ENCODE data around the gene ZNF75A. TPM values are rescaled to one million over a fixed set of nuclear protein-coding genes. Genes with fewer than 3 reads are reported as not detected.

ZNF75A gene
- total and polyA plus RNA-seq, 9 of the 15 experiments (the other 6 are each of a cell fraction or from before 2014, with no cell fraction given) = 7.2 to 24.5 (median 17.1) TPM

- TF ChIP-seq USF1 (CRISPR knock-in tag; IDR thresholded peaks at IDR 0.05) = no peak
- TF ChIP-seq NUFIP1 (IDR thresholded peaks at IDR 0.05; ENCODE audit: partially characterized antibody) = no peak
- TF ChIP-seq RB1 (IDR thresholded peaks at IDR 0.05; ENCODE audit: low read depth) = no peak
- TF ChIP-seq SREBF1 (IDR thresholded peaks at IDR 0.05; ENCODE audit: borderline replicate concordance, low read depth, low read length) = no peak
- no peak for TF ChIP-seq RBBP5 (IDR thresholded peaks at IDR 0.05; ENCODE audit: borderline replicate concordance, insufficient read depth, low read length, poor library complexity, severe bottlenecking)
- no peak for TF ChIP-seq ZMIZ1 (IDR thresholded peaks at IDR 0.05; ENCODE audit: low read depth in 2 of 2, low read length in 2 of 2)
- TF ChIP-seq NR4A1 (CRISPR knock-in tag; IDR thresholded peaks at IDR 0.05) = no peak
- TF ChIP-seq NR4A1 (tag; IDR thresholded peaks at IDR 0.05) = no peak
- no peak for TF ChIP-seq KLF6 (CRISPR knock-in tag; IDR thresholded peaks at IDR 0.05; ENCODE audit: borderline replicate concordance)
- TF ChIP-seq GABPB1 (CRISPR knock-in tag; IDR thresholded peaks at IDR 0.05) = no peak
- no peak for TF ChIP-seq SUPT5H (IDR thresholded peaks at IDR 0.05)
- TF ChIP-seq NFE2L1 (tag; IDR thresholded peaks at IDR 0.05; ENCODE audit: borderline replicate concordance, low read depth) = no peak
These were observed 22.2 kb downstream of the ZNF75A start (continued) for GRCh38 chr16:3327514-3327913.
